ENCODE data around the gene MBD5.
A peak's percentile ranks its signal among the peaks of the same experiment; 100 is the strongest.

MBD5 gene

GRCh38 chr2:148300544-148300943, 279.7 kb downstream of the MBD5 start:
- DNase-seq (ENCODE audit: low read depth in 2 of 2), result peak in 1 of 2 donors; percentile 42
- TF ChIP-seq CTCF (IDR thresholded peaks at IDR 0.05; ENCODE audit: low read depth, low read length), result no peak
- no peak overlapping the region for H3K4me3 ChIP-seq (replicated peaks in 1 of 2; ENCODE audit: low read depth in 2 of 2, low read length in 2 of 2)

- no peak overlapping the region for H3K4me3 ChIP-seq (replicated peaks in 1 of 2; ENCODE audit: low read depth in 2 of 2, low read length in 2 of 2)
- TF ChIP-seq CTCF (IDR thresholded peaks at IDR 0.05; ENCODE audit: low read depth, low read length), result no peak
- no peak for DNase-seq (ENCODE audit: low read depth in 2 of 2)
Observed at GRCh38 chr2:148301362-148301761, 280.5 kb downstream of the MBD5 start.

DNA sequence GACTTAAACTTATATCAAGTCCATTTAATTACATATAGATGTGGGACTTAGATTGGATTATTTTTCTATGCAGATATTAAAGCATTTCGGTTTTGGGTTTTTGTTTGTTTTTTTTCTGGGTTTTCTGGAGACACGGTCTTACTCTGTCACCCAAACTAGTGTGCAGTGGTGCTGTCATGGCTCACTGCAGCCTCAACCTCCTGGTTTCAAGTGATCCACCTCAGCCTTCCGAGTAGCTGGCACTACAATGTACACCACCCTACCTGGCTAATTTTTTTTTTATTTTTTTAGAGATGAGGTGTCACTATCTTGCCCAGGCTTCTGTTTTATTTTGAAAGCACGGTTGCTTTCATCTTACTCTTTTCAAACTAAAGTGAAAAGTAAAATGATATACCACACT, 281.6 kb downstream of the MBD5 start:
- no peak for TF ChIP-seq CTCF (IDR thresholded peaks at IDR 0.05; ENCODE audit: low read depth, low read length)
- no peak overlapping the region for H3K4me3 ChIP-seq (replicated peaks in 1 of 2; ENCODE audit: low read depth in 2 of 2, low read length in 2 of 2)
- no peak for DNase-seq (ENCODE audit: low read depth in 2 of 2)

DNA sequence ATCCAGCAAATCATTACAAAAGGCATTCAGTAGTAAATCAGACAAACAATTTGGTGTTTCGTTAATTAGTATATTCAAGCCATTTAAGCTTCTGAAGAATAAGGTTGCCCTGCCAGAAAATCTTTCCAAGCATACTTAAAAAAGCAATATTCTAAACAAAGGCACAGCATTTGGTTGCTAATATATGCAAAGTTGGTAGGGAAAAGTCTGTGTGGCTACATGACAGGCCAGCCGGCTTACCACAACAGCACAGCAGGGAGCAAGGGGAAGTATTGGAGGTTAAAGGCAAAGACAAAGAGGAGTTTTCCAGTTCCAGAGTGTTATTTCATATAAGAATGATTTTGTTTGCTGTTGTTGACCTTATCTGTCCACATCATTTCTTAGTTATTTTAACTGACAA, 282.3 kb downstream of the MBD5 start:
- no peak for TF ChIP-seq CTCF (IDR thresholded peaks at IDR 0.05; ENCODE audit: low read depth, low read length)
- DNase-seq (ENCODE audit: low read depth in 2 of 2), result no peak
- H3K4me3 ChIP-seq (replicated peaks in 1 of 2; ENCODE audit: low read depth in 2 of 2, low read length in 2 of 2), result no peak overlapping the region

GRCh38 chr2:148305476-148305875, 284.6 kb downstream of the MBD5 start:
- H3K4me3 ChIP-seq (replicated peaks in 1 of 2; ENCODE audit: low read depth in 2 of 2, low read length in 2 of 2), result no peak overlapping the region
- TF ChIP-seq CTCF (IDR thresholded peaks at IDR 0.05; ENCODE audit: low read depth, low read length), result no peak
- DNase-seq (ENCODE audit: low read depth in 2 of 2), result peak in 1 of 2 donors; percentile 29

GRCh38 chr2:148306027-148306426, 285.1 kb downstream of the MBD5 start:
- TF ChIP-seq CTCF (IDR thresholded peaks at IDR 0.05; ENCODE audit: low read depth, low read length), result no peak
- no peak overlapping the region for H3K4me3 ChIP-seq (replicated peaks in 1 of 2; ENCODE audit: low read depth in 2 of 2, low read length in 2 of 2)
- no peak for DNase-seq (ENCODE audit: low read depth in 2 of 2)

DNA sequence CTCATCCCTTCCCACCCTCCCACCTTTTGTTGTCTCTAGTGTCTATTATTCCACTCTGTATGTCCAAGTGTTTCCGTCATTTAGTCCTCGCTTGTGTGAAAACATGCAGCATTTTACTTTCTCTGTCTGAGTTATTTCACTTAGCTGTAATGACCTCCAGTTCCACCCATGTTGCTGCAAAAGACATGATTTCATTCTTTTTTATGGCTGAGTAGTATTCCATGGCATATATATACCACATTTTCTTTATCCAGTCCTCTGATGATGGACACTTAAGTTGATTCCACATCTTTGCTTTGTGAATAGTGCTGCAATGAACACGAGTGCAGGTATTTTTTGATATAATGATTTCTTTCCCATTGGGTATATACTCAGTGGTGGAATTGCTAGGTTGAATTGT, 296.7 kb downstream of the MBD5 start:
- TF ChIP-seq CTCF (IDR thresholded peaks at IDR 0.05; ENCODE audit: low read depth, low read length), result no peak
- no peak for DNase-seq (ENCODE audit: low read depth in 2 of 2)
- H3K4me3 ChIP-seq (replicated peaks in 1 of 2; ENCODE audit: low read depth in 2 of 2, low read length in 2 of 2), result no peak overlapping the region

All from cardiac fibroblast (primary cell).